ENCODE results near the gene WBP2.
"Not testable (repeated sequence)": the region's sequence is repeated elsewhere in the genome, so short reads cannot be mapped to it uniquely, and the experiment has no call there.

The WBP2 gene

GRCh38 chr17:75813081-75814020, 41.8 kb downstream of the WBP2 start:
- in situ Hi-C loops (cut with HindIII; ENCODE audit: low sequenced_read_pairs), result no loop called here
- no peak for TF ChIP-seq CTCF (IDR thresholded peaks at IDR 0.05; ENCODE audit: low read depth, low read length)
- no peak for DNase-seq (ENCODE audit: low read depth, low spot score)
- no peak overlapping the region for H3K4me3 ChIP-seq (ENCODE audit: low read depth, low read length)

DNA sequence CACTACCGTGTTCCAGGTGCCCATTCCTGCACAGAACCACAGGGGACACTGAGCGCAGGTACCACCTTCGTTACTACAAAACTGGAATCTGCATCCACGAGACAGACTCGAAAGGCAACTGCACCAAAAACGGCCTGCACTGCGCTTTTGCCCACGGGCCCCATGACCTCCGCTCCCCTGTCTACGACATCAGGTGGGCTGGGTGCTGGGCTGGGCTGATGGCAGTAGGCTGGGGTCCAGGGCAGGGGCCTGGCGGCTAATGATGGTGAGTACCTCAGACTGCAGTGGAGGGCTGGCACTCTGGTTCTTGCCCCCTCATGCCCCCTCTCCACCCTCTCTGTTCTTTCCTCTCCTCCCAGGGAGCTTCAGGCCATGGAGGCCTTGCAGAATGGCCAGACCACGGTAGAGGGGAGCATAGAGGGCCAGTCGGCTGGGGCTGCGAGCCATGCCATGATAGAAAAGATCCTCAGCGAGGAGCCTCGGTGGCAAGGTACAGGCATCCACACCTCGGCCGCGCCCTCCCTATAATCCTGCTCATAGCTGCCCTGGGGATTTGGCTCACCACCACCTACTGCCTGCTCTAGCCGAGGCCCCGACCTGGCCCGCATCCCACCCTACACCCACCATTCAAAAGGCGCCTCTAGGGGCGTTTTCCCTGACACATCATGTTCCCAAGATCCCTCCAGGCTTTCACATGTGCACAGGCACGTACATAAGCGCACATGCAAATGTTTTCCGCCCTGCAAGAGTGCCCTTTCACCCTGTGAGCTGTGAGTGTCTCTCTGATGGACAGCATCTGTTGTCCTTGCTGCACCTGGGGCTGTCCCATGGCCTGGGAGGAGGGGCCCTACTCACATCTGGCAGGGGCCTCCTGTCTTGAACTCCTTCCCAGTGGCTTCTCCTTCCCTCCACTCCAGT, 42.8 kb downstream of the WBP2 start:
- TF ChIP-seq CTCF (IDR thresholded peaks at IDR 0.05; ENCODE audit: low read depth, low read length), result no peak
- DNase-seq (ENCODE audit: low read depth, low spot score), result no peak
- in situ Hi-C loops (cut with HindIII; ENCODE audit: low sequenced_read_pairs), result no loop called here
- H3K4me3 ChIP-seq (ENCODE audit: low read depth, low read length), result no peak overlapping the region

- TF ChIP-seq CTCF (IDR thresholded peaks at IDR 0.05; ENCODE audit: low read depth, low read length), result no peak
- in situ Hi-C loops (cut with HindIII; ENCODE audit: low sequenced_read_pairs), result no loop called here
- no peak for DNase-seq (ENCODE audit: low read depth, low spot score)
- H3K4me3 ChIP-seq (ENCODE audit: low read depth, low read length), result no peak overlapping the region
Observed at GRCh38 chr17:75811174-75811573, 44.0 kb downstream of the WBP2 start.

- DNase-seq (ENCODE audit: low read depth, low spot score); H3K4me3 ChIP-seq (ENCODE audit: low read depth, low read length); in situ Hi-C loops (cut with HindIII; ENCODE audit: low sequenced_read_pairs): not testable (repeated sequence)
Observed at GRCh38 chr17:75810756-75811155, 44.4 kb downstream of the WBP2 start.

DNA sequence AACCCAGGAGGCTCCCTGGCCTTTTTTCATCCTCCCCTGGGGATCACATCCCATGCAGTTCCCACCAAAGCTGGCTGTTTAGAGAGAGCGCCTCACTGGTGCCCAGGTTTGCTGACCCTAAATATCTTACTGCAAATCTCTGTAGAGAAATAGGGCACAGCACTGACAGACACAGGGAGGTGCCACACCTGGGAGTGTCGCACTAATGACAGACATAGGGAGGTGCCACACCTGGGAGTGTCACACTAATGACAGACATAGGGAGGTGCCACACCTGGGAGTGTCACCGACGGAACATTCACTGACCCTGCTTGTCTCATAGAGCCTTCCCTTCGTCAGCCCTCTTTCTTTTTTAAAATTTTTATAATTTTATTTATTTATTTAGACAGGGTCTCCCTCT, 44.9 kb downstream of the WBP2 start:
- no peak overlapping the region for H3K4me3 ChIP-seq (ENCODE audit: low read depth, low read length)
- TF ChIP-seq CTCF (IDR thresholded peaks at IDR 0.05; ENCODE audit: low read depth, low read length), result no peak
- no peak for DNase-seq (ENCODE audit: low read depth, low spot score)
- in situ Hi-C loops (cut with HindIII; ENCODE audit: low sequenced_read_pairs), result no loop called here

DNA sequence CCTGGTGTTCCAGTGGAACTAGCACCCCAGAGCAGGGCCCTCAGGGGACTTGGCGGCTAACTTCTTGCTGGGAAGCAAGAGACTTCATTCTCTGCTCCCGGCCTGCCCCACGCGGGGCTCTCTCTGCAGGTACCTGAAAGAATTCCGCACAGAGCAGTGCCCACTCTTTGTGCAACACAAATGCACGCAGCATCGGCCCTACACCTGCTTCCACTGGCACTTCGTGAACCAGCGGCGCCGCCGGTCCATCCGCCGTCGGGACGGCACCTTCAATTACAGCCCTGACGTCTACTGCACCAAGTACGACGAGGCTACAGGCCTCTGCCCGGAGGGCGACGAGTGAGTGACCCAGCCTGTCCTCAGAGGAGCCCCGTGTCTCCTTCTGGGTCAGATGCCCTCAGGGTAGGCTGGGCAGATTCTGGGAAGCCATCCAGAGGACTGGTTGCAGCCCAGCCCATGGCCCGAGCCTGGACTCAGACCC, 45.5 kb downstream of the WBP2 start:
- no peak for TF ChIP-seq CTCF (IDR thresholded peaks at IDR 0.05; ENCODE audit: low read depth, low read length)
- in situ Hi-C loops (cut with HindIII; ENCODE audit: low sequenced_read_pairs), result no loop called here
- no peak overlapping the region for H3K4me3 ChIP-seq (ENCODE audit: low read depth, low read length)
- DNase-seq (ENCODE audit: low read depth, low spot score), result no peak
